ENCODE results near the gene HSPA2. TPM values are rescaled to one million over a fixed set of nuclear protein-coding genes. Genes with fewer than 3 reads are reported as not detected.

Gene HSPA2
- total RNA-seq, 1 donor from 2014 or later: 71.5 TPM

DNA sequence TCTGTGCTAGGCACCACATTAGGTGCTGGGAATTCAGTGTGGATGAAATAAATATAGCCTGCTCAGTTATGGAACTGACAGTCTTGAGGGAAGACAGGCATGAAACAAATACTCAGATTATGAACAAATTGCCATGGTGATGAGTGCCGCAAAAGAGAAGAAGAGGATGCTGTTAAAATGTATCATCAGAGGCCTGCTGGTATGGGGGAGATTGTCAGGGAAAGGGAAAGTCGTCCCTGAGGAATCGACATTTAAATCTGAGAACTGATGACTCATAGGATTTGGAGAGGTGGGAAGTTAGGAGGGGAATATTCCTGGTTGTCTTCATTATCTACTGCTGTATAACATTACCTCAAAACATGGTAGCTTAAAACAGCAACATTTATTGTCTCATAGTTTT, 51.3 kb downstream of the HSPA2 start:
- DNase-seq (ENCODE audit: low spot score) (no peak), ATAC-seq (no peak)
- intact Hi-C loops (cut with DNase I): no loop called here

Other genes starting within 250 kb of the HSPA2 start
- gene ESR2, start 246.4 kb upstream of the HSPA2 start, total RNA-seq: 0.76 TPM
- 49.9 TPM for gene MTHFD1, start 152.4 kb upstream of the HSPA2 start, total RNA-seq
- 0.36 TPM for gene AKAP5, start 75.2 kb upstream of the HSPA2 start, total RNA-seq
- 26.2 TPM for gene ZBTB25, start 36.9 kb upstream of the HSPA2 start, total RNA-seq
- gene ZBTB1, start 36.0 kb upstream of the HSPA2 start, total RNA-seq: 64.6 TPM
- 2.5 TPM for gene PPP1R36, start 9.2 kb downstream of the HSPA2 start, total RNA-seq
- gene PLEKHG3, start 163.7 kb downstream of the HSPA2 start, total RNA-seq: 101 TPM